ENCODE data around the gene BIRC5. TPM values are rescaled to one million over a fixed set of nuclear protein-coding genes. Genes with fewer than 3 reads are reported as not detected.

The BIRC5 gene
- polyA plus RNA-seq, 1 donor (not counting 4 experiments of a cell fraction or from before 2014, with no cell fraction given): 11.5 TPM

- DNase-seq (ENCODE audit: low read depth, low spot score) (no peak), FAIRE-seq (no peak)
- Histone ChIP-seq H3K9me3 (ENCODE audit: control insufficient read depth, low read depth, low read length) (no peaks in the 10 kb centered on the region), H3K9me1 (ENCODE audit: control insufficient read depth, extremely low read depth, insufficient read depth, low read length) (no peaks in the 10 kb centered on the region), H3K27me3 (ENCODE audit: control insufficient read depth, extremely low read depth, insufficient read depth, low read length) (no peaks in the 10 kb centered on the region), H3K4me3 (ENCODE audit: control insufficient read depth in 2 of 3, extremely low read depth in 1 of 3, insufficient read depth in 2 of 3, low read depth in 1 of 3, low read length in 3 of 3) (no peak overlapping the region), H3K36me3 (ENCODE audit: control insufficient read depth in 2 of 2, extremely low read depth in 1 of 2, insufficient read depth in 2 of 2, low read length in 2 of 2) (peaks cover 0 to 23% of the 10 kb centered on the region in 2 experiments), H3K4me2 (ENCODE audit: control insufficient read depth, extremely low read depth, insufficient read depth, low read depth, low read length) (no peak overlapping the region), H3K4me1 (ENCODE audit: control insufficient read depth, extremely low read depth, insufficient read depth, low read length) (peaks cover 8% of the 10 kb centered on the region), H3K79me2 (ENCODE audit: control insufficient read depth, insufficient read depth, low read length) (peaks cover 10% of the 10 kb centered on the region), H2AFZ (ENCODE audit: control insufficient read depth, low read length) (no peak overlapping the region), H4K20me1 (ENCODE audit: control insufficient read depth, extremely low read depth, insufficient read depth, low read length) (no peaks in the 10 kb centered on the region), H3K9ac (ENCODE audit: control insufficient read depth, extremely low read depth, insufficient read depth, low read length) (no peak overlapping the region), H3K27ac (ENCODE audit: control insufficient read depth, insufficient read depth, low read length) (no peak overlapping the region)
- dilution Hi-C loops (cut with MboI; ENCODE audit: extremely low pct_ligation_motif_present, low sequenced_read_pairs): no loop called here
- no peak for TF ChIP-seq EZH2 (IDR thresholded peaks at IDR 0.05; ENCODE audit: low read length)
- no peak for TF ChIP-seq CTCF (optimal IDR thresholded peaks at IDR 0.05 in 1 of 3, IDR thresholded peaks at IDR 0.05 in 1 of 3, conservative IDR thresholded peaks at IDR 0.05 in 1 of 3; ENCODE audit: extremely low read depth in 1 of 3, insufficient read depth in 2 of 3, low read length in 3 of 3)
Measured at GRCh38 chr17:78183916-78184315, 30.1 kb upstream of the BIRC5 start.

GRCh38 chr17:78184351-78184750 lies 29.7 kb upstream of the BIRC5 start:
- no peak overlapping the region for H3K4me2 ChIP-seq (ENCODE audit: control insufficient read depth, extremely low read depth, insufficient read depth, low read depth, low read length)

More at GRCh38 chr17:78184351-78184750, 29.7 kb upstream of the BIRC5 start:
- FAIRE-seq (no peak), DNase-seq (ENCODE audit: low read depth, low spot score) (no peak)
- Histone ChIP-seq H3K27me3 (ENCODE audit: control insufficient read depth, extremely low read depth, insufficient read depth, low read length) (no peaks in the 10 kb centered on the region), H3K9ac (ENCODE audit: control insufficient read depth, extremely low read depth, insufficient read depth, low read length) (no peak overlapping the region), H3K9me1 (ENCODE audit: control insufficient read depth, extremely low read depth, insufficient read depth, low read length) (no peaks in the 10 kb centered on the region), H2AFZ (ENCODE audit: control insufficient read depth, low read length) (no peak overlapping the region), H3K4me1 (ENCODE audit: control insufficient read depth, extremely low read depth, insufficient read depth, low read length) (peaks cover 8% of the 10 kb centered on the region), H3K27ac (ENCODE audit: control insufficient read depth, insufficient read depth, low read length) (no peak overlapping the region), H3K9me3 (ENCODE audit: control insufficient read depth, low read depth, low read length) (no peaks in the 10 kb centered on the region), H4K20me1 (ENCODE audit: control insufficient read depth, extremely low read depth, insufficient read depth, low read length) (no peaks in the 10 kb centered on the region), H3K36me3 (ENCODE audit: control insufficient read depth in 2 of 2, extremely low read depth in 1 of 2, insufficient read depth in 2 of 2, low read length in 2 of 2) (peaks cover 0 to 19% of the 10 kb centered on the region in 2 experiments), H3K4me3 (ENCODE audit: control insufficient read depth in 2 of 3, extremely low read depth in 1 of 3, insufficient read depth in 2 of 3, low read depth in 1 of 3, low read length in 3 of 3) (no peak overlapping the region), H3K79me2 (ENCODE audit: control insufficient read depth, insufficient read depth, low read length) (peaks cover 10% of the 10 kb centered on the region)
- TF ChIP-seq EZH2 (IDR thresholded peaks at IDR 0.05; ENCODE audit: low read length): no peak
- no peak for TF ChIP-seq CTCF (optimal IDR thresholded peaks at IDR 0.05 in 1 of 3, IDR thresholded peaks at IDR 0.05 in 1 of 3, conservative IDR thresholded peaks at IDR 0.05 in 1 of 3; ENCODE audit: extremely low read depth in 1 of 3, insufficient read depth in 2 of 3, low read length in 3 of 3)
- dilution Hi-C loops (cut with MboI; ENCODE audit: extremely low pct_ligation_motif_present, low sequenced_read_pairs): no loop called here

Data from keratinocyte (primary cell).